Fibroblast of lung (primary cell): ENCODE data around the gene PACC1. TPM values are rescaled to one million over a fixed set of nuclear protein-coding genes. Genes with fewer than 3 reads are reported as not detected.

Source experiments
- DNase-seq, 2 donors: peaks; one replicate each; pipeline versions ENCODE4 v3.0.0 to v3.0.0-alpha.2; 2010; ENCODE audit warnings: low read depth in 2 of 2
- H2AFZ ChIP-seq: 2 replicates; pipeline ENCODE4 v1.5.1; 2012; ENCODE audit warnings: low read length, control low read depth, inconsistent platforms
- H3K27ac ChIP-seq: 2 replicates; pipeline ENCODE4 v1.5.1; 2011; ENCODE audit warnings: low read length, control low read depth; ENCODE audit not compliant: insufficient read depth
- H3K27me3 ChIP-seq: 2 replicates; pipeline ENCODE4 v1.5.1; 2011; ENCODE audit warnings: mild to moderate bottlenecking, low read length; ENCODE audit not compliant: control insufficient read depth, insufficient read depth
- H3K36me3 ChIP-seq: 2 replicates; pipeline ENCODE4 v1.5.1; 2011; ENCODE audit warnings: low read length; ENCODE audit not compliant: control insufficient read depth, insufficient read depth
- H3K4me1 ChIP-seq: 2 replicates; pipeline ENCODE4 v1.5.1; 2011; ENCODE audit warnings: low read length; ENCODE audit not compliant: control insufficient read depth, insufficient read depth; ENCODE audit errors: extremely low read depth
- H3K4me2 ChIP-seq: 2 replicates; pipeline ENCODE4 v1.5.1; 2011; ENCODE audit warnings: low read length, control low read depth; ENCODE audit not compliant: insufficient read depth; ENCODE audit errors: extremely low read depth
- H3K4me3 ChIP-seq, 4 experiments: fragments of 200-600 bp in 1 of 4; sonication (generic) in 1 of 4; replicated peaks in 1 of 4; 2 replicates each; pipeline ENCODE4 v1.5.1; 2011 to 2016; ENCODE audit warnings: low read length in 4 of 4, low read depth in 3 of 4, mild to moderate bottlenecking in 3 of 4, control low read depth in 2 of 4, inconsistent platforms in 1 of 4, mixed read lengths in 1 of 4; ENCODE audit not compliant: insufficient read depth in 1 of 4; ENCODE audit errors: control extremely low read depth in 1 of 4
- H3K79me2 ChIP-seq: 2 replicates; pipeline ENCODE4 v1.5.1; 2012; ENCODE audit warnings: mild to moderate bottlenecking, low read length, inconsistent platforms; ENCODE audit not compliant: control insufficient read depth, insufficient read depth
- H3K9ac ChIP-seq: 2 replicates; pipeline ENCODE4 v1.5.1; 2011; ENCODE audit warnings: mild to moderate bottlenecking, low read length, control low read depth; ENCODE audit not compliant: insufficient read depth
- H3K9me3 ChIP-seq: 2 replicates; pipeline ENCODE4 v1.5.1; 2012; ENCODE audit warnings: low read depth, low read length; ENCODE audit not compliant: control insufficient read depth, insufficient read depth
- H4K20me1 ChIP-seq: 2 replicates; pipeline ENCODE4 v1.5.1; 2011; ENCODE audit warnings: low read length; ENCODE audit not compliant: control insufficient read depth, insufficient read depth; ENCODE audit errors: extremely low read depth
- CTCF ChIP-seq, 2 donors: IDR thresholded peaks in 1 of 2; conservative IDR thresholded peaks in 1 of 2; 1 replicate in 1 of 2; 2 replicates in 1 of 2; pipeline ENCODE4 v1.5.1; 2011 to 2012; ENCODE audit warnings: low read length in 2 of 2, control low read depth in 1 of 2, inconsistent platforms in 1 of 2, low read depth in 1 of 2, mild to moderate bottlenecking in 1 of 2
- EZH2 ChIP-seq: IDR thresholded peaks from 2 replicates; pipeline ENCODE4 v1.5.1; 2012; ENCODE audit warnings: low read length, control low read depth, mild to moderate bottlenecking; ENCODE audit errors: missing control alignments
- polyA plus RNA-seq, 2 donors: library from polyadenylated mRNA; depleted of rRNA in 1 of 2; stranded (reverse) in 1 of 2; unstranded in 1 of 2; fragments of >200 nt; gene quantifications; 2 replicates each; pipeline ENCODE4 v1.2.1, GENCODE V29; 2011 to 2012; ENCODE audit warnings: missing spikeins in 1 of 2
- total RNA-seq: library from RNA; depleted of rRNA; stranded (reverse); fragments of >200 nt; gene quantifications from 2 replicates; pipeline ENCODE4 v1.2.1, GENCODE V29; 2014

PACC1 gene
- total and polyA plus RNA-seq, 2 donors (not counting 1 experiment from before 2014, with no cell fraction given), result 5.7 to 16.0 TPM

- no peaks in the 10 kb centered on the region for H3K9me3 ChIP-seq
- no peak overlapping the region for H3K9ac ChIP-seq
- H4K20me1 ChIP-seq, result no peaks in the 10 kb centered on the region
- H3K4me3 ChIP-seq, result no peak overlapping the region
- no peaks in the 10 kb centered on the region for H3K4me1 ChIP-seq
- DNase-seq, result no peak
- no peak overlapping the region for H3K4me2 ChIP-seq
- H3K27me3 ChIP-seq, result no peaks in the 10 kb centered on the region
- H2AFZ ChIP-seq, result no peak overlapping the region
- peaks cover 2% of the 10 kb centered on the region for H3K36me3 ChIP-seq
- TF ChIP-seq CTCF (conservative IDR thresholded peaks at IDR 0.05 in 1 of 2, IDR thresholded peaks at IDR 0.05 in 1 of 2; ENCODE audit: low read depth in 1 of 2, low read length in 2 of 2) (no peak), EZH2 (no peak)
- H3K27ac ChIP-seq, result no peak overlapping the region
- H3K79me2 ChIP-seq, result no peaks in the 10 kb centered on the region
These were observed 49.7 kb downstream of the PACC1 start for GRCh38 chr1:212364985-212365384.

GRCh38 chr1:212359794-212360479 lies 54.7 kb downstream of the PACC1 start:
- no peak overlapping the region for H3K4me2 ChIP-seq
- H3K27ac ChIP-seq, result no peak overlapping the region
- no peak overlapping the region for H3K4me3 ChIP-seq
- H3K27me3 ChIP-seq, result no peaks in the 10 kb centered on the region
- H3K9ac ChIP-seq, result no peak overlapping the region
- H2AFZ ChIP-seq, result no peak overlapping the region
- peaks cover 2% of the 10 kb centered on the region for H3K36me3 ChIP-seq
- H3K9me3 ChIP-seq, result no peaks in the 10 kb centered on the region
- no peaks in the 10 kb centered on the region for H4K20me1 ChIP-seq
- no peaks in the 10 kb centered on the region for H3K79me2 ChIP-seq
- no peak for TF ChIP-seq CTCF (conservative IDR thresholded peaks at IDR 0.05 in 1 of 2, IDR thresholded peaks at IDR 0.05 in 1 of 2; ENCODE audit: low read depth in 1 of 2, low read length in 2 of 2)
- H3K4me1 ChIP-seq, result no peaks in the 10 kb centered on the region
- no peak for DNase-seq

- DNase-seq, result peak; percentile 39 to 62
- H3K4me2 ChIP-seq, result peak overlapping the region; percentile 19
- no peak overlapping the region for H3K9ac ChIP-seq
- H4K20me1 ChIP-seq, result no peaks in the 10 kb centered on the region
- no peak for TF ChIP-seq CTCF (conservative IDR thresholded peaks at IDR 0.05 in 1 of 2, IDR thresholded peaks at IDR 0.05 in 1 of 2; ENCODE audit: low read depth in 1 of 2, low read length in 2 of 2)
- no peak overlapping the region for H3K4me3 ChIP-seq
- H3K27me3 ChIP-seq, result no peaks in the 10 kb centered on the region
- no peaks in the 10 kb centered on the region for H3K9me3 ChIP-seq
- H3K27ac ChIP-seq, result no peak overlapping the region
- H3K36me3 ChIP-seq, result no peaks in the 10 kb centered on the region
- no peak overlapping the region for H2AFZ ChIP-seq
- no peaks in the 10 kb centered on the region for H3K79me2 ChIP-seq
- H3K4me1 ChIP-seq, result no peaks in the 10 kb centered on the region
These were observed 59.3 kb downstream of the PACC1 start for GRCh38 chr1:212355230-212355969.
